ENCODE measurements around the gene TRIM17.

TRIM17 gene

GRCh38 chr1:228402641-228403025 is 14.0 kb downstream of the TRIM17 start:
- H2AK5ac ChIP-seq (ENCODE audit: low read length, severe bottlenecking), result no peak overlapping the region
- 94% methylated on average over 4 of the region's 5 CpGs for WGBS

GRCh38 chr1:228401782-228402640 is 14.7 kb downstream of the TRIM17 start:
- no peaks in the 10 kb centered on the region for H3K9me3 ChIP-seq (ENCODE audit: control insufficient read depth, low read length)
- peak overlapping the region in 1 of 2 experiments; percentile 28 for H3K23ac ChIP-seq (ENCODE audit: low read length in 2 of 2)
- H3K27ac ChIP-seq (ENCODE audit: low read length, poor library complexity, severe bottlenecking), result no peak overlapping the region
- H2BK120ac ChIP-seq (ENCODE audit: low read depth, low read length), result no peak overlapping the region
- H4K8ac ChIP-seq (ENCODE audit: low read length), result no peak overlapping the region
- no peak overlapping the region for H3K4me2 ChIP-seq (ENCODE audit: low read length, poor library complexity, severe bottlenecking)
- 96% methylated on average over 14 of the region's 14 CpGs for WGBS
- H3K9ac ChIP-seq (ENCODE audit: low read length), result no peak overlapping the region
- no peak overlapping the region for H2BK12ac ChIP-seq (ENCODE audit: low read length in 2 of 2)
- no peak overlapping the region for H3K4ac ChIP-seq (ENCODE audit: low read depth in 1 of 2, low read length in 2 of 2)
- H3K36me3 ChIP-seq (ENCODE audit: control insufficient read depth in 1 of 2, insufficient read depth in 2 of 2, low read depth in 1 of 2, low read length in 2 of 2), result peaks cover 27 to 63% of the 10 kb centered on the region in 2 experiments
- no peak overlapping the region for H3K14ac ChIP-seq (ENCODE audit: low read length in 2 of 2)
- H3K4me3 ChIP-seq (ENCODE audit: insufficient read depth in 1 of 2, low read depth in 1 of 2, low read length in 2 of 2), result no peak overlapping the region
- H2AK5ac ChIP-seq (ENCODE audit: low read length, severe bottlenecking), result no peak overlapping the region
- no peak overlapping the region for H3K18ac ChIP-seq (ENCODE audit: low read depth in 1 of 2, low read length in 2 of 2)
- H3K4me1 ChIP-seq (ENCODE audit: control insufficient read depth, insufficient read depth, low read depth, low read length), result peaks cover 20% of the 10 kb centered on the region
- no peak for DNase-seq
- peaks cover 54% of the 10 kb centered on the region for H3K79me1 ChIP-seq (replicated peaks; ENCODE audit: low read length, poor library complexity, severe bottlenecking)
- H2BK15ac ChIP-seq (ENCODE audit: low read depth, poor library complexity, severe bottlenecking), result no peak overlapping the region
- H2BK5ac ChIP-seq (ENCODE audit: low read depth, low read length, poor library complexity, severe bottlenecking), result no peak overlapping the region
- no peak overlapping the region for H2AFZ ChIP-seq (ENCODE audit: low read depth, low read length)
- no peaks in the 10 kb centered on the region for H3K27me3 ChIP-seq (ENCODE audit: control insufficient read depth in 1 of 2, insufficient read depth in 1 of 2, low read length in 2 of 2)
- H4K91ac ChIP-seq (ENCODE audit: low read length), result no peak overlapping the region

More at GRCh38 chr1:228402641-228403025, 14.0 kb downstream of the TRIM17 start:
- Histone ChIP-seq H3K9ac (ENCODE audit: low read length) (no peak overlapping the region), H3K4ac (ENCODE audit: low read depth in 1 of 2, low read length in 2 of 2) (no peak overlapping the region), H3K14ac (ENCODE audit: low read length in 2 of 2) (no peak overlapping the region), H3K4me1 (ENCODE audit: control insufficient read depth, insufficient read depth, low read depth, low read length) (peaks cover 25% of the 10 kb centered on the region), H3K27me3 (ENCODE audit: control insufficient read depth in 1 of 2, insufficient read depth in 1 of 2, low read length in 2 of 2) (no peaks in the 10 kb centered on the region), H4K91ac (ENCODE audit: low read length) (no peak overlapping the region), H2BK15ac (ENCODE audit: low read depth, poor library complexity, severe bottlenecking) (no peak overlapping the region), H3K4me3 (ENCODE audit: insufficient read depth in 1 of 2, low read depth in 1 of 2, low read length in 2 of 2) (no peak overlapping the region), H3K18ac (ENCODE audit: low read depth in 1 of 2, low read length in 2 of 2) (no peak overlapping the region), H3K79me1 (replicated peaks; ENCODE audit: low read length, poor library complexity, severe bottlenecking) (peaks cover 55% of the 10 kb centered on the region), H3K4me2 (ENCODE audit: low read length, poor library complexity, severe bottlenecking) (no peak overlapping the region), H3K27ac (ENCODE audit: low read length, poor library complexity, severe bottlenecking) (no peak overlapping the region), H3K36me3 (ENCODE audit: control insufficient read depth in 1 of 2, insufficient read depth in 2 of 2, low read depth in 1 of 2, low read length in 2 of 2) (peaks cover 21 to 57% of the 10 kb centered on the region in 2 experiments), H2BK120ac (ENCODE audit: low read depth, low read length) (no peak overlapping the region), H2BK12ac (ENCODE audit: low read length in 2 of 2) (no peak overlapping the region), H4K8ac (ENCODE audit: low read length) (no peak overlapping the region), H2BK5ac (ENCODE audit: low read depth, low read length, poor library complexity, severe bottlenecking) (no peak overlapping the region), H3K23ac (ENCODE audit: low read length in 2 of 2) (no peak overlapping the region), H2AFZ (ENCODE audit: low read depth, low read length) (no peak overlapping the region), H3K9me3 (ENCODE audit: control insufficient read depth, low read length) (no peaks in the 10 kb centered on the region)
- no peak for DNase-seq

GRCh38 chr1:228400692-228401454 is 15.8 kb downstream of the TRIM17 start:
- DNase-seq, result no peak
- no peak overlapping the region for H3K18ac ChIP-seq (ENCODE audit: low read depth in 1 of 2, low read length in 2 of 2)

DNA sequence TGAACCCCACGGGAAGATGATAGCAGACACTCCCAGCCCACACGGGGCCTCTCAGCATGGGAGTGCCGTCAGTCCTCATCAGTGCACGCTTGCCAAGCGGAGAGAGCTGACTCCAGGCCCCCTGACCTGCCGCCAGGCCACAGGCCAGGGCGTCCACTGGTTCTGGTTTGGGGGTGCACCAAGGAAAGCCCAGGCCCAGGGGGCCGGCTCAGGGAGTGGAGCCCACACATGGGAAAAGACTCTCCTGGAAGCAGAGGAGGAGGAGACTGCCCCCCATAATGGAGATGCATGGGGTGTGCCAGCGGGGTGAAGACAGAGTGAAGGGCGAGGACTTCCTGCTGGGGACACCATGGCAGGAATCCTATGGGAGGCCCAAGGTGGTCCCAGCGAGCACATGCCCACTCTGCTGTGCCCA is 16.4 kb downstream of the TRIM17 start:
- Histone ChIP-seq H2BK5ac (ENCODE audit: low read depth, low read length, poor library complexity, severe bottlenecking) (no peak overlapping the region), H3K27me3 (ENCODE audit: control insufficient read depth in 1 of 2, insufficient read depth in 1 of 2, low read length in 2 of 2) (no peaks in the 10 kb centered on the region)

More at GRCh38 chr1:228400692-228401454, 15.8 kb downstream of the TRIM17 start:
- Histone ChIP-seq H3K4me3 (ENCODE audit: insufficient read depth in 1 of 2, low read depth in 1 of 2, low read length in 2 of 2) (no peak overlapping the region), H2AK5ac (ENCODE audit: low read length, severe bottlenecking) (no peak overlapping the region), H3K4ac (ENCODE audit: low read depth in 1 of 2, low read length in 2 of 2) (no peak overlapping the region), H3K27me3 (ENCODE audit: control insufficient read depth in 1 of 2, insufficient read depth in 1 of 2, low read length in 2 of 2) (no peaks in the 10 kb centered on the region), H2BK5ac (ENCODE audit: low read depth, low read length, poor library complexity, severe bottlenecking) (no peak overlapping the region), H3K79me1 (replicated peaks; ENCODE audit: low read length, poor library complexity, severe bottlenecking) (peaks cover 61% of the 10 kb centered on the region), H2AFZ (ENCODE audit: low read depth, low read length) (no peak overlapping the region), H2BK15ac (ENCODE audit: low read depth, poor library complexity, severe bottlenecking) (no peak overlapping the region), H3K27ac (ENCODE audit: low read length, poor library complexity, severe bottlenecking) (no peak overlapping the region), H3K9me3 (ENCODE audit: control insufficient read depth, low read length) (no peaks in the 10 kb centered on the region), H3K36me3 (ENCODE audit: control insufficient read depth in 1 of 2, insufficient read depth in 2 of 2, low read depth in 1 of 2, low read length in 2 of 2) (peaks cover 37 to 74% of the 10 kb centered on the region in 2 experiments), H4K8ac (ENCODE audit: low read length) (peak overlapping the region; percentile 27), H2BK12ac (ENCODE audit: low read length in 2 of 2) (no peak overlapping the region), H3K9ac (ENCODE audit: low read length) (no peak overlapping the region), H3K4me2 (ENCODE audit: low read length, poor library complexity, severe bottlenecking) (no peak overlapping the region), H2BK120ac (ENCODE audit: low read depth, low read length) (no peak overlapping the region), H3K4me1 (ENCODE audit: control insufficient read depth, insufficient read depth, low read depth, low read length) (peaks cover 20% of the 10 kb centered on the region), H3K23ac (ENCODE audit: low read length in 2 of 2) (no peak overlapping the region), H4K91ac (ENCODE audit: low read length) (peak overlapping the region; percentile 34), H3K14ac (ENCODE audit: low read length in 2 of 2) (no peak overlapping the region)
- 94% methylated on average over 19 of the region's 19 CpGs for WGBS

More for the DNA sequence above, 16.4 kb downstream of the TRIM17 start:
- H3K27ac ChIP-seq (ENCODE audit: low read length, poor library complexity, severe bottlenecking), result no peak overlapping the region
- H3K79me1 ChIP-seq (replicated peaks; ENCODE audit: low read length, poor library complexity, severe bottlenecking), result peaks cover 62% of the 10 kb centered on the region
- no peaks in the 10 kb centered on the region for H3K9me3 ChIP-seq (ENCODE audit: control insufficient read depth, low read length)
- H3K14ac ChIP-seq (ENCODE audit: low read length in 2 of 2), result no peak overlapping the region
- H2BK120ac ChIP-seq (ENCODE audit: low read depth, low read length), result no peak overlapping the region
- no peak overlapping the region for H4K8ac ChIP-seq (ENCODE audit: low read length)
- H3K4me1 ChIP-seq (ENCODE audit: control insufficient read depth, insufficient read depth, low read depth, low read length), result peaks cover 17% of the 10 kb centered on the region
- 94% methylated on average over 11 of the region's 11 CpGs for WGBS
- H2BK12ac ChIP-seq (ENCODE audit: low read length in 2 of 2), result no peak overlapping the region
- no peak overlapping the region for H3K23ac ChIP-seq (ENCODE audit: low read length in 2 of 2)
- H3K36me3 ChIP-seq (ENCODE audit: control insufficient read depth in 1 of 2, insufficient read depth in 2 of 2, low read depth in 1 of 2, low read length in 2 of 2), result peaks cover 41 to 80% of the 10 kb centered on the region in 2 experiments
- DNase-seq, result no peak
- H3K4ac ChIP-seq (ENCODE audit: low read depth in 1 of 2, low read length in 2 of 2), result no peak overlapping the region
- no peak overlapping the region for H2AFZ ChIP-seq (ENCODE audit: low read depth, low read length)
- no peak overlapping the region for H3K9ac ChIP-seq (ENCODE audit: low read length)
- no peak overlapping the region for H3K4me2 ChIP-seq (ENCODE audit: low read length, poor library complexity, severe bottlenecking)
- H3K18ac ChIP-seq (ENCODE audit: low read depth in 1 of 2, low read length in 2 of 2), result no peak overlapping the region
- no peak overlapping the region for H4K91ac ChIP-seq (ENCODE audit: low read length)
- no peak overlapping the region for H2AK5ac ChIP-seq (ENCODE audit: low read length, severe bottlenecking)
- no peak overlapping the region for H2BK15ac ChIP-seq (ENCODE audit: low read depth, poor library complexity, severe bottlenecking)
- no peak overlapping the region for H3K4me3 ChIP-seq (ENCODE audit: insufficient read depth in 1 of 2, low read depth in 1 of 2, low read length in 2 of 2)

Measured in mesenchymal stem cell (in vitro differentiated cells and primary cell).